Endothelial cell of coronary artery (primary cell): ENCODE results near the gene SYT3. TPM values are rescaled to one million over a fixed set of nuclear protein-coding genes. Genes with fewer than 3 reads are reported as not detected.

Experiments used
- total RNA-seq: library from RNA; depleted of rRNA; stranded (reverse); fragments of >200 nt; gene quantifications from 2 replicates; pipeline ENCODE4 v1.2.3, GENCODE V29; 2014

SYT3 gene, protein sequence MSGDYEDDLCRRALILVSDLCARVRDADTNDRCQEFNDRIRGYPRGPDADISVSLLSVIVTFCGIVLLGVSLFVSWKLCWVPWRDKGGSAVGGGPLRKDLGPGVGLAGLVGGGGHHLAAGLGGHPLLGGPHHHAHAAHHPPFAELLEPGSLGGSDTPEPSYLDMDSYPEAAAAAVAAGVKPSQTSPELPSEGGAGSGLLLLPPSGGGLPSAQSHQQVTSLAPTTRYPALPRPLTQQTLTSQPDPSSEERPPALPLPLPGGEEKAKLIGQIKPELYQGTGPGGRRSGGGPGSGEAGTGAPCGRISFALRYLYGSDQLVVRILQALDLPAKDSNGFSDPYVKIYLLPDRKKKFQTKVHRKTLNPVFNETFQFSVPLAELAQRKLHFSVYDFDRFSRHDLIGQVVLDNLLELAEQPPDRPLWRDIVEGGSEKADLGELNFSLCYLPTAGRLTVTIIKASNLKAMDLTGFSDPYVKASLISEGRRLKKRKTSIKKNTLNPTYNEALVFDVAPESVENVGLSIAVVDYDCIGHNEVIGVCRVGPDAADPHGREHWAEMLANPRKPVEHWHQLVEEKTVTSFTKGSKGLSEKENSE
- 0.18 and 0.38 TPM in 2 replicates for total RNA-seq

DNA sequence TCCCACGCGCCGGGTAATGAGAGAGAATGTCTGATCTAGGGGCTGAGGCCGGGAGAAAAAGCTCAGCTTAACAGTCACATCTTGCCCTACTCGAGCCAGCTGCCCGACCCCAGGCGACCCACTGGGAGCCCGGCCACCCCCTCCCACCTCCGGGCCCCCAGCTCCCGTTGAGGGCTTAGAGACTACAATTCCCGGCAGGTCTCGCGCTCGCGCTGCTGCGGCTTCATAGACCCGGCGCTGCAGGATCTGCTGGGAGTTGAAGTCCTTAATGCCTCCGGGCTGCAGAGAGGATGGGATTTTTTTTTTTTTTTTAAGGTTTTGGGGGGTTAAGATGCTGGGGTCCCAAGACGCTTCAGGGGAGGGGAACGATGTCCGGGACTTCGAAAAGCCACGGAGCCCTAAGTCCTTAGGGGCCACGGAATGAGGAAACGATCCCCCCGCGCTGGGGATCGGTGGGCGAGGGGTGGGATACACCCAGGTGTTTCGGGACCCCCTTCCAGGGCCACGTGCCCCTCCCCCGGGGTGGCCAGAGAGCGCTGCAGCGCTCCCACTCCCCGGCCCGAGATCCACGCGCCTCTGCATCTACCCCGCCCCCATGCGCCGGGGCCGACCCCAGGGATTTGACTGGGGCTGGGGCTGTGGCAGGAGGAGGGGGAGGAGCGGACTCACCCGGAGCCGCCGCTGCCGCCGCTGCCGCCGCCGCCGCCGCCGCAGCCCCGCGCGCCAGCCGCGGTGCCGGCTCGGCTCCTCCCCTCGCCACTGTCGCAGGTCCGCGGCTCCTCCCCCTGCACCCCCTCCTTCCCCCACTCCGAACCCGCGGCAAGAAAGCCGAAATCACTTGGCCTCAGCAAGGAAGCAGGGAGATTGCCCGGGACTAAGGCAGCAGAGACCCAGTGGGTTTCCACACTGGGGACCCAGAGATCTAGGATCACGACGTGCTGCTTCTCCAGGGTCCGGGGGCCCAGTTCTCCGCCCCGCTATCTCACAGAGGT lies at the start of gene SYT3:
TSS of gene SYT3 (minus strand) at position 761 of the 992 bp plus-strand sequence. CDS start 2,470 bp downstream, outside the sequence.

DNA sequence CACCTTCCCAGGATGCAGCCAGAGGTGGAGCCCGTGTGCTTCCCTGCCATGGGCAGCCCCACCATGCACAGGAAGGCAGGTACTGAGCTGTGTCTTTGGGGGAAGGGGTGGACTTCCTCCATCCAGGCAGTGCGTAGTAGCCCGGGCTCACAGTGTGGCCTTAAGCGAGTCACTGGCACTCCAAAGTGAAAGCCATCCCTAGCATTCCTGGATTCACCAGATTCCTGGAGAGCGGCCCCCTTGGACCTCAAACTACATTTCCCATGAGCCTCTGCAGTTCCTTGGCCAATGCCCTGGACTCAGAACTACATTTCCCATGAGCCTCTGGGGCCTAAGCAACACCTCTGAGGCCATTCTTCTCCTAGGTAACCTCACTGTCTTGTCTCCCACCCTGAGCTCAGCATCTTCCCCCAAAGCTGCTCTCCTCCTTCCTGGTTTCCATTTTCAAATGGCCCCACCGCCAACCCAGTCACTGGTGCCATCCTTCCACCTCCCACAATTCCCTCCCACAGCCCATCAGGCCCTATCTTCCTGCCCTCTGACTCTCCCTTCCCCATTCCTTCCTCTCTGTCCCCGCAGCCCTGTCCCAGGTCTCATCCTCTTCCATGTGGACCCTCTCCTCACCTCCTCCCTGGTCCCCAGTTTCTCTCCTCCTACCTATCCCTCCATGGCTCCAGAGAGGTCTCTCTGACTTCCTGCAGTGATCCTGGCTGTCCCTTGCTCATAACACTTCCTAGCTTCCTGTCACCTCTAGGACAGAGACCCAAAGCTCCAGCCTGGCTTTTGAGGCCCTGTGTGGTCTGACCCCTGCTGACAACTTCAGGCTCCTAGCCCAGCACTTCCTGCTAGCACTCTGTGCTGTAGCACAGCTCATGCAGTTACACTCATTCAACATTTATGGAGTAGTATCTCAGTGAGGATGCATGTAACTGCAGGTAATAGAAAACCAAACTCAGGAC lies 10.0 kb upstream of the SYT3 start, which contains the start of gene C19orf81:
TSS of gene C19orf81 (plus strand) at position 13 of the 959 bp plus-strand sequence. CDS start at position 13, 0 bp downstream.

Other genes starting within 250 kb of the SYT3 start
- 0.09 TPM in 1 of 2 replicates, not detected in the other for gene SPIB, start 220.9 kb downstream of the SYT3 start, total RNA-seq
- gene MYBPC2, start 207.0 kb downstream of the SYT3 start, total RNA-seq = not detected in 2 replicates
- gene EMC10, start 163.4 kb downstream of the SYT3 start, total RNA-seq = 51.4 and 53.8 TPM in 2 replicates
- 0.19 TPM in 1 of 2 replicates, not detected in the other for gene GARIN5A, start 163.0 kb downstream of the SYT3 start, total RNA-seq
- gene JOSD2, start 128.7 kb downstream of the SYT3 start, total RNA-seq = 28.2 and 30.9 TPM in 2 replicates
- not detected in 2 replicates for gene ASPDH, start 126.0 kb downstream of the SYT3 start, total RNA-seq
- gene LRRC4B, start 71.4 kb downstream of the SYT3 start, total RNA-seq = 0.09 and 0.63 TPM in 2 replicates
- gene C19orf81, start 9.6 kb upstream of the SYT3 start, total RNA-seq = 0.56 and 1.2 TPM in 2 replicates
- 1.0 and 1.9 TPM in 2 replicates for gene SHANK1, start 79.9 kb upstream of the SYT3 start, total RNA-seq
- 17.5 and 22.1 TPM in 2 replicates for gene CLEC11A, start 83.5 kb upstream of the SYT3 start, total RNA-seq
- not detected in 2 replicates for gene GPR32, start 130.6 kb upstream of the SYT3 start, total RNA-seq
- not detected in 2 replicates for gene ACP4, start 150.5 kb upstream of the SYT3 start, total RNA-seq
- gene KLK1, start 183.9 kb upstream of the SYT3 start, total RNA-seq = not detected in 2 replicates
- 0.09 TPM in 1 of 2 replicates, not detected in the other for gene KLK15, start 193.7 kb upstream of the SYT3 start, total RNA-seq
- gene KLK3, start 215.0 kb upstream of the SYT3 start, total RNA-seq = not detected in 2 replicates
- gene KLK2, start 233.6 kb upstream of the SYT3 start, total RNA-seq = not detected in 2 replicates